ENCODE results near the gene CCDC141. TPM values are rescaled to one million over a fixed set of nuclear protein-coding genes. Genes with fewer than 3 reads are reported as not detected.
"Not testable (repeated sequence)": the region's sequence is repeated elsewhere in the genome, so short reads cannot be mapped to it uniquely, and the experiment has no call there.

CCDC141 gene
- total RNA-seq, 3 donors from 2014 or later: 1.3 to 11.7 (median 2.2) TPM

DNA sequence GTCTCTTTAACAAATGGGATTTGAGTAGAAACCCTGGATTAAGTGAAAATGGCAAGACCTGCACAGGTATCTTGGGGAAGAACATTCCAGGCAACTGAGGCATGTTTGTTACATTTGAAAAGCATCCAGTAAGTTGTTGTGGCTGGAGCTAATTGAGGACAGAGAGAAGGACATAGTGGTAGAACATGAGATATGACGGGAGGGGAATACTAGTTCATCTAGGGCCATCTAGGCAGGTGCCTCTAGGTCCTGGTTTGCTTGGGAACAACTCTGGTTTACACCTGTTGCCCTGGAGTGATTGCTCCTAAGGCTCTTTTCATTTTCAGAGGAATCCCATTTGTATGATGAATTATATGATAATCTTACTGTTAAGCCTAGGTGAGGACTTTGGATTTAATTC lies 19.7 kb upstream of the CCDC141 start:
- H3K27ac ChIP-seq: no peak overlapping the region
- no peak for DNase-seq (ENCODE audit: low spot score in 2 of 2)
- intact Hi-C loops (cut with DNase I; ENCODE audit: low total_unique reads): loop anchor here (10.0 kb wide), 1 partner anchor 815 kb away; no protein-coding TSS in a partner anchor
- peaks cover 0 to 4% of the 10 kb centered on the region in 2 donors for H3K9me3 ChIP-seq
- no peak overlapping the region for H3K4me3 ChIP-seq
- H3K4me1 ChIP-seq: no peaks in the 10 kb centered on the region
- H3K36me3 ChIP-seq: no peaks in the 10 kb centered on the region
- TF ChIP-seq POLR2A (IDR thresholded peaks at IDR 0.05) (no peak), POLR2AphosphoS5 (IDR thresholded peaks at IDR 0.05) (no peak), CTCF (IDR thresholded peaks at IDR 0.05) (no peak)
- H3K27me3 ChIP-seq: no peaks in the 10 kb centered on the region

DNA sequence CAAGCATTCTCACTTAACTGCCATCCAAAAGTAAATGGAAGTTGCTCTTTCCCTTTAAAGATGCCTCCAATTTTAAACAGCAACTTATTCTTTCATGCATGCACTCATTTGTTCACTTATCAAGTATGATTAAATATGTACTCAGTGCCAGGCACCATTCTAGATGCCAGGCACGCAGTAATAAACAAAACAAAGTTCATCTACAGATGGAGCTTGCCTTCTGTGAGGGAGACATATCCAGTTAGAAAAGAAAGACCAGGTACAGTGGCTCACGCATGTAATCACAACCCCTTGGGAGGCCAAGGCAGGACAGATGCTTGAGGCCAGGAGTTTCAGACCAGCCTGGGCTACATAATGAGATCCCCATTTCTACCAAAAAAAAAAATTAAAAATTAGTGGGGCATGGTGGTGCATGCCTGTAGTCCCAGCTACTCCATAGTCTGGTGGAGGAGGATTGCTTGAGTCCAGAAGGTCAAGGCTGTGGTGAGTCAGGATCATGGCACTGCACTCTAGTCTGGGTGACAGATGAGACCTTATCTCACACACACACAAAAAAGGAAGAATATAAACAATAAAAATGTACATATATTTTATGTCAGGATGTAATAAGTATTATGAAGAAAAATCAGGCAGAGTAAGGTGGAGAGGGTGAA lies 19.2 kb upstream of the CCDC141 start:
- no peak for DNase-seq (ENCODE audit: low spot score in 2 of 2)
- no peak overlapping the region for H3K4me3 ChIP-seq
- H3K27ac ChIP-seq: no peak overlapping the region
- H3K4me1 ChIP-seq: no peaks in the 10 kb centered on the region
- intact Hi-C loops (cut with DNase I; ENCODE audit: low total_unique reads): no loop called here
- no peaks in the 10 kb centered on the region for H3K36me3 ChIP-seq
- no peaks in the 10 kb centered on the region for H3K27me3 ChIP-seq
- TF ChIP-seq POLR2A (IDR thresholded peaks at IDR 0.05) (no peak), POLR2AphosphoS5 (IDR thresholded peaks at IDR 0.05) (no peak), CTCF (IDR thresholded peaks at IDR 0.05) (no peak)
- peaks cover 0 to 4% of the 10 kb centered on the region in 2 donors for H3K9me3 ChIP-seq

DNA sequence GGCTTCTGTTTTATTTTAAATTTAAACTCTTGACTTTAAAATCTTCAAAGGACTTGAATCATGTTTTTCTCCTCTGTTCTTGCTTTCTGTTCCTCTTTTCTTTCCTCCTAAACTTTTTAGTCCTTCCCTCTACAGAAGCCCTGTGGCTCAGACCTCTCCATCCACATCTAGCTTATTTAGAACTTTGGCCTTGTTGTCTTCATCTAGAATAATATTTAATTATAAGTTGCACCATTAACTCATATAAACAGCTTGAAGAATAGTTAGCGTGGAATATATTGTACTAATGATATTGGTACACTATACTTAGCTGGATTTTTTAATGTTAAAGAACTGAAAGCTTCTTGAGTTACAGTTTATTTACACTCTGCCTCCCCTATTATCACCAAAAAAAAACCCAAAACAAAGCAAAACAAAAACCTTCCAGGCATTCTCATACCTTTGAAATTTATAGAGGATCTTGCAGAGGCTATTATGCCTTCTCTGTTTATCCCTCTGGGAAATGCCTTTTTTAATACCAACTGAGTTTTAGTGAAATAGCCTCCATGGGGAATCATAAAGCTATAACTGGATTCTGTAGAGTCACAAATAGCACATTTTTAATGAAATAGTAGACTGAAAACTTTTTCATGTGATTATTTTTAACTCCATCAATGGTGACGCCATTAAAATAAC lies 9.2 kb upstream of the CCDC141 start:
- Histone ChIP-seq H3K36me3 (no peaks in the 10 kb centered on the region), H3K4me1 (no peaks in the 10 kb centered on the region), H3K4me3 (no peak overlapping the region), H3K9me3 (no peaks in the 10 kb centered on the region), H3K27me3 (no peaks in the 10 kb centered on the region), H3K27ac (no peak overlapping the region)
- intact Hi-C loops (cut with DNase I; ENCODE audit: low total_unique reads): no loop called here
- DNase-seq (ENCODE audit: low spot score in 2 of 2): no peak
- no peak for TF ChIP-seq POLR2AphosphoS5 (IDR thresholded peaks at IDR 0.05)

DNA sequence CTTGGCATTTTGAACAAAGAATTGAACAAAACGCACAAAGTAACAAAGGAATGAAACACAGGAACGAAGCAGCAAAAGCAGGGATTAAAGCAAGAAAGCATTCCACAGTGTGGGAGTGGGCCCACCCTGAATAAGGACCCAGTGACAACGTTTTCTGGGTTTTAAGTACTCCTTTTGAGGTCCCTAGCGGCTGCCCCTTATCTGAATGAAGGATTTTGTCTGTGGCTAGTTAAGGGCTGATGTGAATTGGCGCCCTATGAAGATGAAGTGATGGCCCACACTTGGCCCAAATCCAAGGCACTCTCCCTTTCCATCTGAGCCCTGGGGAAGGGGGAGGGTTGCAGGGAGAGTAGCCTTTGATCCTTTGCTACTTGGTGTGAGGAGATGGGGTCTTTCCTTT lies 7.8 kb upstream of the CCDC141 start:
- DNase-seq (ENCODE audit: low spot score in 2 of 2): no peak
- TF ChIP-seq CTCF (IDR thresholded peaks at IDR 0.05) (no peak), POLR2A (IDR thresholded peaks at IDR 0.05) (no peak), POLR2AphosphoS5 (IDR thresholded peaks at IDR 0.05) (no peak)
- no peaks in the 10 kb centered on the region for H3K9me3 ChIP-seq
- no peak overlapping the region for H3K27ac ChIP-seq
- H3K36me3 ChIP-seq: no peaks in the 10 kb centered on the region
- no peak overlapping the region for H3K4me3 ChIP-seq
- H3K27me3 ChIP-seq: no peaks in the 10 kb centered on the region
- no peaks in the 10 kb centered on the region for H3K4me1 ChIP-seq
- intact Hi-C loops (cut with DNase I; ENCODE audit: low total_unique reads): no loop called here

DNA sequence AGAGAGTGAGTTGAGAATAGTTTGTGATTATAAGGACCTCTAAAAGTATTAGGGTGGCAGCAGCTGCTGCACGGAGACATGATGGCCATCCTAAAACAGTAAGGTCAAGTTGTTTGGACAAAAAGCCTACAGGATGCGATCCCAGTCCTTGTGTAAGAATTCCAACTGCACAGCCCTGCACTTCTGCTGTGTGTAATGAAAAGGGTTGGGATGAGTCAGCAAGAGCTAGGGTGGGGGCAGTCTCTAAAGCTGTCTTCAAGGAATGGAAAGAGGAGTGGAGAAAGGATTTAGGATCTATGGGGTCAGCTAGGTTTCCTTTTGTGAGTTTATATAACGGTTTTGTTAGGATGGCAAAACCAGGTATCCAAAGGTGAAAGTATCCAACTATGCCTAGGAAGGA lies 3.6 kb upstream of the CCDC141 start:
- H3K36me3 ChIP-seq; DNase-seq (ENCODE audit: low spot score in 2 of 2); intact Hi-C loops (cut with DNase I; ENCODE audit: low total_unique reads); H3K4me3 ChIP-seq; H3K27me3 ChIP-seq; H3K4me1 ChIP-seq; H3K27ac ChIP-seq; H3K9me3 ChIP-seq: not testable (repeated sequence)

DNA sequence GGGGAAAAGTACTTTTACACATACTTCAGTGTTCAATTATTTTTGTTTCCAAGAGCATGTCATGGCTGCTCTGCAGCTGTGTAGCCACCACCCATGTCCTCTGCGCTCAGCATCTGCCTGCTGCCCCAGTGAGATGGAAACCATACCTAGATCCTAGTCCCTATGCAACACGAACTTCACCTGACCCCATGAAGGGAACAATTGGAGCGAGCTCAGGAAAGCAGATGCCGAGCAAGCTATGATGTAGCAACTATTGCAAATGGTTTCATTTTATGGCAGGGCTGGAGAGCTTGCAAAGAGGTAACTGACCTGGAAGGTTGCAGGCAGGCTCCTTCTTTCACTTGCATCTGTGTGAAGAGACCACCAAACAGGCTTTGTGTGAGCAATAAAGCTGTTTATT lies 1.3 kb upstream of the CCDC141 start:
- DNase-seq (ENCODE audit: low spot score in 2 of 2): no peak
- Histone ChIP-seq H3K4me1 (no peaks in the 10 kb centered on the region), H3K4me3 (no peak overlapping the region), H3K27ac (no peak overlapping the region), H3K9me3 (no peaks in the 10 kb centered on the region), H3K36me3 (no peaks in the 10 kb centered on the region), H3K27me3 (no peaks in the 10 kb centered on the region)
- no peak for TF ChIP-seq CTCF (IDR thresholded peaks at IDR 0.05)
- no peak for TF ChIP-seq POLR2AphosphoS5 (IDR thresholded peaks at IDR 0.05)
- no peak for TF ChIP-seq POLR2A (IDR thresholded peaks at IDR 0.05)
- intact Hi-C loops (cut with DNase I; ENCODE audit: low total_unique reads): loop anchor here (2.0 kb wide), 1 partner anchor 60 kb away; no protein-coding TSS in a partner anchor

All from breast epithelium (tissue), 4 donors.